ENCODE data around the gene CEP104. TPM values are rescaled to one million over a fixed set of nuclear protein-coding genes. Genes with fewer than 3 reads are reported as not detected.

Gene CEP104
- total and polyA plus RNA-seq, 9 of the 15 experiments (the other 6 are each of a cell fraction or from before 2014, with no cell fraction given): 11.2 to 63.4 (median 42.6) TPM

- TF ChIP-seq CTCF (IDR thresholded peaks at IDR 0.05 in 2 of 3, conservative IDR thresholded peaks at IDR 0.05 in 1 of 3; ENCODE audit: insufficient read depth in 2 of 3, low read depth in 1 of 3, low read length in 3 of 3) (no peak), SMC3 (conservative IDR thresholded peaks at IDR 0.05; ENCODE audit: insufficient read depth, low read depth, low read length) (no peak), ZNF280A (IDR thresholded peaks at IDR 0.05; ENCODE audit: low read depth, partially characterized antibody) (no peak), RAD21 (CRISPR knock-in tag; conservative IDR thresholded peaks at IDR 0.05 in 1 of 2, IDR thresholded peaks at IDR 0.05 in 1 of 2) (no peak), LARP7 (IDR thresholded peaks at IDR 0.05) (no peak)
Observed at GRCh38 chr1:3890389-3891328, 33.6 kb upstream of the CEP104 start (continued).
